ENCODE data around the gene MAP3K7CL.

The MAP3K7CL gene

DNA sequence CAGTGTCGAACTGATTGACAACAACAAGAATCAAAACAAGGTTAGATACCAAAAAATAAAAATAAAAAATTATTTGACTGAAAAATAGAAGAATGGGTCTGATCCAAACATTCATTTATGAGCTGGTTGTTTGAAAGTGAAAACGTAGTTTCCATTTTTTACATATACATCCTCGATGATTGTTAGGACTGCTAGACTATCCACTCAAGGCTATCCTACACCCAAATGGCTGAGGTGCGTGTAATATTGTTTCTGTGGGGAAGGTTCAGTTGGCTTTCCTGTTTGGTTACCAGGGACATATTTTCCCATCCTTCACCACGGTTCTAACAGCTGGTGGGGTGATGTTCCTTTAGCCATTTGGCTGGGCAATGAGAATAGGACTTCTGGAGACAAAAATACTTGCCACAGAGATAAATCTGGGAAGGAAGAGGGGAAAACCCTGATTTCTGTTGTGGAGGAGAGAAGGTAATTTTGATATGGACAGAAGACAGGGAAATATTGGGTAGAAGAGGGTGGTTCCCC lies 66.3 kb downstream of the MAP3K7CL start:
- DNase-seq (ENCODE audit: low read depth) = no peak

- DNase-seq (ENCODE audit: low read depth) = no peak
Measured at GRCh38 chr21:29201186-29201585, 70.7 kb downstream of the MAP3K7CL start.

GRCh38 chr21:29205009-29205408 lies 74.6 kb downstream of the MAP3K7CL start:
- no peak for DNase-seq (ENCODE audit: low read depth)

DNA sequence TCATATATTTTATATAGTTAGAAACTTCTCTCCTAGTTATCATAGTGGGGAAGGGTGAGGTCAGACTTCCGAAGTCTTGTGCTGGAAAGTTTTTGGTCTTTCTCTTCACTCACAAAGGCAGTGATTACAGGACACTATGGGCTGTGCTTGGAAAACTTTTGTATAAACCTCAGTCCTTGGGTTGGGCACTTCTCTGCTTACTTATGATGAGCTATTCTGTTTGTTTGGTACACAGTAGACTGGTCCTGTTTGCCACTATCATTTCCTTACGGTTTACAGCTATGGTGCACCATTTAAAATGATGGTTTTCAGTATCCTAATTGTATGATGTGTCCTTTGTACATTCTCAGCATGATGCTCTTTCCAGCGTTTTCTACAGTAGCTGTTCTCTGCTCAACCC lies 75.5 kb downstream of the MAP3K7CL start:
- no peak for DNase-seq (ENCODE audit: low read depth)

GRCh38 chr21:29206445-29206844 lies 76.0 kb downstream of the MAP3K7CL start:
- no peak for DNase-seq (ENCODE audit: low read depth)

DNA sequence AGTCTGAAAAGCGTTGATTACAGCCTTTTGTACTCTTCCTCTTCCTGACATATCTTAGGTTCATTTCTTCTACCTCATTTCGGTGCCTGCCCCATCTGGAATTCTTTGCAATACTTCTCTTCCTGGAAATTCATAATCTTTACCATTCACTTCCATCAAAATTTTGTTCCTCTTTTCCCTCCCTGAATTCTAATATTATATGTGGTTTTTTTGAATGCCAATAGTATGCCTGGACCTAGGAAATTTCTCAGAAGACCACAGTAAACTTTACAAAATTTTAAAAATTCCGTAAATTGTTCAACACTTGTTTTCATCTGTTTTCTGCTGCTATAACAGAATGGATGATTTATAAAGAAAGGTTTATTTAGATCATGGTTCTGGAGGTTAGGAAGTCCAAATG lies 76.8 kb downstream of the MAP3K7CL start:
- DNase-seq (ENCODE audit: low read depth) = no peak

- no peak for DNase-seq (ENCODE audit: low read depth)
Measured at GRCh38 chr21:29208044-29208681, 77.7 kb downstream of the MAP3K7CL start.

- no peak for DNase-seq (ENCODE audit: low read depth)
Measured at GRCh38 chr21:29208682-29209059, 78.2 kb downstream of the MAP3K7CL start.

GRCh38 chr21:29209696-29210095 lies 79.3 kb downstream of the MAP3K7CL start:
- DNase-seq (ENCODE audit: low read depth) = no peak

DNA sequence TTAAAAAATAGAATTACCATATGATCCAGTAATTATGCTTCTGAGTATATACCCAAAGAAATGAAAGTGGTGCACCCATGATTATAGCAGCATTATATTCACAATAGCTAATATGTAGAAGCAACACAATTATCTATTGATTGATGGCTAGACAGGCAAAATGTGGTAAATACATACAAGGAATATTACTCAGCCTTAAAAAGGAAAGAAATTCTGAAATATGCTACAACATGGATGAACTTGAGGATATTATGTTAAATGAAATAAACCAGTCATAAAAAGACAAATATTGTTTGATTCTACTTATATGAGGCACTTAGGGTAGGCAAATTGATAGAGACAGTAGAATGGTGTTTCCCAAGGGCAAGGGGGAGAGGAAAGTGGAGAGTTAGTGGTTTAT lies 80.8 kb downstream of the MAP3K7CL start:
- no peak for DNase-seq (ENCODE audit: low read depth)

- DNase-seq (ENCODE audit: low read depth) = no peak
Measured at GRCh38 chr21:29212446-29212845, 82.0 kb downstream of the MAP3K7CL start.

- no peak for DNase-seq (ENCODE audit: low read depth)
Measured at GRCh38 chr21:29213513-29214385, 83.3 kb downstream of the MAP3K7CL start.

DNA sequence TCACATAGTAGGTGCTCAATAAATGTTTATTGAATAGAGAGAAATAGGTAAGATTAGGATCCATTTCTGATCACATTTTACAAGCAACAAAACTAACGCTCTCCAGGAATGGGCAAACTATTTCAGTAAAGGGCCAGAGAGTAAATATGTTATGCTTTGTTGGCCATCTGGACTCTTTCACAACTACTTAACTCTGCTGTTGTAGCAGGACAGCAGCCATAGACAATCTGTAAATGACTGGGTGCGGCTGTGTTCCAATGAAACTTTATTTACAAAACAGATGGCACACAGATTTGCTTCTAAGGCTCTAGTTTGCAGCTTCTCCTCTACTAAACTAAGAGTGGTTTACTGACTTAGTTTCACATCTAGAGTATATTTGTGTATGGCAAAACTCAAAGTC lies 85.3 kb downstream of the MAP3K7CL start:
- no peak for DNase-seq (ENCODE audit: low read depth)

DNA sequence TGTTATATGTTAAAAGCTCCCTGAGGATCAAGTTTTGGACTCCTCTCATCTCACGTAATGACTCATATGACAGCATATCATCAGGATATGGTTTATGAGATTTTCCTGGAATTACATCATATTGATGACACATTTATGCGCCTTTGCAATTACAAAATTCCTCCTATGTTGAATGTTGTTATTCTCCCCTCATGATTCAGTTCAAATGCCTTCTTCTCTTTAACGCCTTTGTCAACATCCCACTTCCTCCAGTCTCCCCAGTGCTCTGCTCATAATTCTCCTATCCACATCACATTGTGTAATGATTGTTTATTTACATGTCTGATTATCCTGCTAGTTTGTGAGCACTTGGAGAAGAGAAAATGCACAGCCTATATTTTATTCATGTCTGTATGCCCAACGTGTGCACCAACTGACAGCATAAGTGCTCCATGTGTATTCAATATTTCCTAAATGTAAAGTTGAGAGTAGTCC lies 87.4 kb downstream of the MAP3K7CL start:
- DNase-seq (ENCODE audit: low read depth) = no peak

- no peak for DNase-seq (ENCODE audit: low read depth)
Measured at GRCh38 chr21:29218749-29219148, 88.3 kb downstream of the MAP3K7CL start.

GRCh38 chr21:29219165-29219770 lies 88.8 kb downstream of the MAP3K7CL start:
- no peak for DNase-seq (ENCODE audit: low read depth)

GRCh38 chr21:29221253-29221744 lies 90.9 kb downstream of the MAP3K7CL start:
- DNase-seq (ENCODE audit: low read depth) = no peak

- no peak for DNase-seq (ENCODE audit: low read depth)
Measured at GRCh38 chr21:29224006-29224405, 93.6 kb downstream of the MAP3K7CL start.
